ENCODE data around the gene MAML3.

The MAML3 gene

DNA sequence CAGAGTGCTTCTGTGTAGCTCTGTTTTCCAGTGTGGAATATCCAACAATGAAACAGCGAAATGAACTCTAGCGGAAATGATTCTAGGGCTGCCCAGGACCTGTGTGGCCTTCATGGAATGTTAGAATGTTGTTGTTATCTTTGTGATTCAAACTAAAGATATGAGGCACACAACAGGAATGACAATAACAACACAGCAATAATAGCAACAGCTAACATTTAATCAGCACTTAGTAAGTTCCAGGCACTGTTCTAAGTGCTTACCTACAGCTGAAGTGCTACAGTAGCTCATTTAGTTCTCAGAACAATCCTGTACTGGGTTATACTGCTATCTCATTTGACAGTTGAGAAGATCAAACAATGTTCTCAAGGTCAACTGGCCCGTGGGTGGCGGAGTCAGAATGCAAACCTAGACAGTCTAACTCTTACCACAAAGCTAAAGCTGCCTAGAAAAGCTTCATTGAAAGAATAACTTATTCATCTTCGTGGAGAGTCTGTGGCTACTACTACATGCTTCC is 63.7 kb downstream of the MAML3 start:
- TF ChIP-seq, protein P1, sequence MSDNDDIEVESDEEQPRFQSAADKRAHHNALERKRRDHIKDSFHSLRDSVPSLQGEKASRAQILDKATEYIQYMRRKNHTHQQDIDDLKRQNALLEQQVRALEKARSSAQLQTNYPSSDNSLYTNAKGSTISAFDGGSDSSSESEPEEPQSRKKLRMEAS (IDR thresholded peaks at IDR 0.05), result no peak
- TF ChIP-seq, protein P2, sequence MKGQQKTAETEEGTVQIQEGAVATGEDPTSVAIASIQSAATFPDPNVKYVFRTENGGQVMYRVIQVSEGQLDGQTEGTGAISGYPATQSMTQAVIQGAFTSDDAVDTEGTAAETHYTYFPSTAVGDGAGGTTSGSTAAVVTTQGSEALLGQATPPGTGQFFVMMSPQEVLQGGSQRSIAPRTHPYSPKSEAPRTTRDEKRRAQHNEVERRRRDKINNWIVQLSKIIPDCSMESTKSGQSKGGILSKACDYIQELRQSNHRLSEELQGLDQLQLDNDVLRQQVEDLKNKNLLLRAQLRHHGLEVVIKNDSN (IDR thresholded peaks at IDR 0.05), result no peak
- TF ChIP-seq CEBPB (IDR thresholded peaks at IDR 0.05), result no peak
- no peak for TF ChIP-seq NFIC (IDR thresholded peaks at IDR 0.05)
- TF ChIP-seq RAD21 (IDR thresholded peaks at IDR 0.05; ENCODE audit: low read depth), result no peak
- TF ChIP-seq, protein P3, sequence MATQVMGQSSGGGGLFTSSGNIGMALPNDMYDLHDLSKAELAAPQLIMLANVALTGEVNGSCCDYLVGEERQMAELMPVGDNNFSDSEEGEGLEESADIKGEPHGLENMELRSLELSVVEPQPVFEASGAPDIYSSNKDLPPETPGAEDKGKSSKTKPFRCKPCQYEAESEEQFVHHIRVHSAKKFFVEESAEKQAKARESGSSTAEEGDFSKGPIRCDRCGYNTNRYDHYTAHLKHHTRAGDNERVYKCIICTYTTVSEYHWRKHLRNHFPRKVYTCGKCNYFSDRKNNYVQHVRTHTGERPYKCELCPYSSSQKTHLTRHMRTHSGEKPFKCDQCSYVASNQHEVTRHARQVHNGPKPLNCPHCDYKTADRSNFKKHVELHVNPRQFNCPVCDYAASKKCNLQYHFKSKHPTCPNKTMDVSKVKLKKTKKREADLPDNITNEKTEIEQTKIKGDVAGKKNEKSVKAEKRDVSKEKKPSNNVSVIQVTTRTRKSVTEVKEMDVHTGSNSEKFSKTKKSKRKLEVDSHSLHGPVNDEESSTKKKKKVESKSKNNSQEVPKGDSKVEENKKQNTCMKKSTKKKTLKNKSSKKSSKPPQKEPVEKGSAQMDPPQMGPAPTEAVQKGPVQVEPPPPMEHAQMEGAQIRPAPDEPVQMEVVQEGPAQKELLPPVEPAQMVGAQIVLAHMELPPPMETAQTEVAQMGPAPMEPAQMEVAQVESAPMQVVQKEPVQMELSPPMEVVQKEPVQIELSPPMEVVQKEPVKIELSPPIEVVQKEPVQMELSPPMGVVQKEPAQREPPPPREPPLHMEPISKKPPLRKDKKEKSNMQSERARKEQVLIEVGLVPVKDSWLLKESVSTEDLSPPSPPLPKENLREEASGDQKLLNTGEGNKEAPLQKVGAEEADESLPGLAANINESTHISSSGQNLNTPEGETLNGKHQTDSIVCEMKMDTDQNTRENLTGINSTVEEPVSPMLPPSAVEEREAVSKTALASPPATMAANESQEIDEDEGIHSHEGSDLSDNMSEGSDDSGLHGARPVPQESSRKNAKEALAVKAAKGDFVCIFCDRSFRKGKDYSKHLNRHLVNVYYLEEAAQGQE (IDR thresholded peaks at IDR 0.05; ENCODE audit: low read depth), result no peak
- TF ChIP-seq CREB1 (IDR thresholded peaks at IDR 0.05; ENCODE audit: low read depth), result no peak
- TF ChIP-seq TCF12 (IDR thresholded peaks at IDR 0.05; ENCODE audit: low read depth), result no peak
- no peak for TF ChIP-seq ZBTB7A (IDR thresholded peaks at IDR 0.05; ENCODE audit: low read depth)

DNA sequence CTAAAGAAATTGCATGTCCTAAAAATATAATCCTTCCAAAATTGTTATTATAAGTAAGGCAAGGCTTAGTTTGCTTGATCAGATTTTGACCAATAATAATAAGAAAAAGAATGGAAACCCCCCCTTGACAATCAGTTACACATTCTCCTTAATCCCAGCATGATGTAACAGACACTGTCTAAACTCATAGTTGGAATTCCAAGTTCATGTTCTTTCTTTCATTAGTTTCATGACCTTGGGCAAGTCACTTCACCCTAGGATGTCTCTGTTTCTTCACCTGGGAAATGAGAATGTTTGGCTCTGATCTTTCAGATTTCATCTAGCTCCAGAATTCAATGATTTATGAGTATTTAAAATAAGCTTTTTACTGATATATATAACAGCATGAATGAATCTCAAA is 64.8 kb downstream of the MAML3 start:
- TF ChIP-seq, protein P2 (IDR thresholded peaks at IDR 0.05), result no peak
- TF ChIP-seq TCF12 (IDR thresholded peaks at IDR 0.05; ENCODE audit: low read depth), result no peak
- no peak for TF ChIP-seq TAF1 (IDR thresholded peaks at IDR 0.05; ENCODE audit: low read depth)
- TF ChIP-seq, protein P1 (IDR thresholded peaks at IDR 0.05), result no peak
- TF ChIP-seq CEBPB (IDR thresholded peaks at IDR 0.05), result no peak
- no peak for TF ChIP-seq EP300 (IDR thresholded peaks at IDR 0.05; ENCODE audit: borderline replicate concordance)
- TF ChIP-seq FOXM1 (IDR thresholded peaks at IDR 0.05; ENCODE audit: borderline replicate concordance, low read depth), result no peak
- no peak for TF ChIP-seq YY1 (IDR thresholded peaks at IDR 0.05; ENCODE audit: low read depth)
- TF ChIP-seq RAD21 (IDR thresholded peaks at IDR 0.05; ENCODE audit: low read depth), result no peak
- no peak for TF ChIP-seq TEAD4 (IDR thresholded peaks at IDR 0.05)
- TF ChIP-seq, protein P3 (IDR thresholded peaks at IDR 0.05; ENCODE audit: low read depth), result no peak
- no peak for TF ChIP-seq NFIC (IDR thresholded peaks at IDR 0.05)
- TF ChIP-seq CREB1 (IDR thresholded peaks at IDR 0.05; ENCODE audit: low read depth), result no peak

DNA sequence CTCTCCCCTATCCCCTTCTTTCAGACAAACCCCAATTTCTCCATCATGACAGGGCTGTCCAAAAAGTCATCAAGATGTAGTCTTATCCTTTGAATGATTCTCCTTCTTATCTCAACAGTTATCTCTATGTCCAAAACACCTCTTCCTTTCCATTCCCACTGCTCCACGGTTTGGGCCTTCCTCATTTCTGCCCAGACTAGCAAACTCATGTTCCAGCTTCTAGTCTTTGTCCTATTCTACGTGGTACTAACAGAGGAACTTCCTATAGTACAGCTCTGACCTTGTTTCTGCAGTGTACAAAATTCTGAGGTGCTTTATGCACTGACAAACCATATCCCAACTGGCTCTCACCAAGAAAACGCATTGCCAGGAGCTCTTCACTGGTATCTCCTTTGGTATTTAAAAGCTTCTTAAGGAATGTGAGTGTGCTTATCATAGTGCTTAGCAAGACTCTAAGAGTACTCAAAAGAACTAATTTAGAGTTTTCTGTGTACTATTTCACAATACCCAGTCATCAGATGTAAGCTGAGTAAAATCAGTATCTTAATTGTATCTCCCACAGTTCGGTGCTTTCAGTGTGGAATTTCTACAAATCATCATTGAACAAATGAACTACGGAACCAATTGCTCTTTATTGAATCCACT is 65.5 kb downstream of the MAML3 start:
- TF ChIP-seq, protein P3 (IDR thresholded peaks at IDR 0.05; ENCODE audit: low read depth), result no peak
- TF ChIP-seq CREB1 (IDR thresholded peaks at IDR 0.05; ENCODE audit: low read depth), result no peak
- no peak for TF ChIP-seq NFIC (IDR thresholded peaks at IDR 0.05)
- no peak for TF ChIP-seq RAD21 (IDR thresholded peaks at IDR 0.05; ENCODE audit: low read depth)
- TF ChIP-seq CEBPB (IDR thresholded peaks at IDR 0.05), result no peak

DNA sequence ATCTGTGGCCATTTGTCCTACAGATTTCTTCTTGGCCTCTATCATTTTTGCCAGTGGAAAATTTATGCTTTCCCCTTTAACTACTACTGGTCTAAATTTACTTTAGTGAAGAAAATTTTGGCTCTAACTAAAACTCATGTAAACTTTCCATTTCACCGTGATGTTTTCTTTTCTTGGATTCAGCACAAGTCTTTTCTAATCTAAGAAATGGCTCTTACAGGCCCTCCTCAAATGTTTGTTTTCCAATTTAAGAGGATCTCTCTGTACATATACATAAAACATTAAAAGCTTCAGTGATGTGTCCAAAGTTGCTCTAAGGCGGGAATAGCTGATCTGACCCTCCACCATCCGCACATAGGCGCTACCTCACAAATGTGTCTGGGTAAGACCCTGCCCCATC is 68.1 kb downstream of the MAML3 start:
- TF ChIP-seq TCF12 (IDR thresholded peaks at IDR 0.05; ENCODE audit: low read depth), result no peak
- no peak for TF ChIP-seq NFIC (IDR thresholded peaks at IDR 0.05)
- TF ChIP-seq ZBTB7A (IDR thresholded peaks at IDR 0.05; ENCODE audit: low read depth), result no peak
- TF ChIP-seq EGR1 (IDR thresholded peaks at IDR 0.05), result no peak
- TF ChIP-seq CEBPB (IDR thresholded peaks at IDR 0.05), result no peak
- TF ChIP-seq TAF1 (IDR thresholded peaks at IDR 0.05; ENCODE audit: low read depth), result no peak
- TF ChIP-seq YY1 (IDR thresholded peaks at IDR 0.05; ENCODE audit: low read depth), result no peak
- no peak for TF ChIP-seq EP300 (IDR thresholded peaks at IDR 0.05; ENCODE audit: borderline replicate concordance)
- TF ChIP-seq, protein P2 (IDR thresholded peaks at IDR 0.05), result no peak
- TF ChIP-seq, protein P3 (IDR thresholded peaks at IDR 0.05; ENCODE audit: low read depth), result no peak
- TF ChIP-seq RAD21 (IDR thresholded peaks at IDR 0.05; ENCODE audit: low read depth), result no peak
- no peak for TF ChIP-seq CREB1 (IDR thresholded peaks at IDR 0.05; ENCODE audit: low read depth)
- TF ChIP-seq, protein P1 (IDR thresholded peaks at IDR 0.05), result no peak
- no peak for TF ChIP-seq FOXM1 (IDR thresholded peaks at IDR 0.05; ENCODE audit: borderline replicate concordance, low read depth)
- no peak for TF ChIP-seq TEAD4 (IDR thresholded peaks at IDR 0.05)

Data from Ishikawa (cell line).